ENCODE measurements around the gene NACAD.

DNA sequence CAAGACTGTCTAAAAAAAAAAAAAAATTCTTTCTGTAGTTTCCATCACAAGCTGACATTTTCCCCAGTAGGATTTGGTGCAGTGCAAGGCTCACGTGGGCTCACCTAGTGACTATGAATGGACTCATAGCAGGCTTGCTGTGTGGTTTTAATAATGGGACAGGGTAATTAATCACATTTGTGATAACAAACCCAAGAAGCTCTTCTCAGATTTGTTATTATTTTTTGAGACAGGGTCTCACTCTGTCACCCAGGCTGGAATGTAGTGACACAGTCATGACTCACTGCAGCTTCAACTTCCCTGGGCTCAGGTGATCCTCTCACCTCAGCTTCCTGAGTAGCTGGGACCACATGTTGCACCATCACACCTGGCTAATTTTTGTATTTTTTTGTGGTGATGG lies 40.0 kb downstream of the NACAD start:
- TF ChIP-seq POLR2A (IDR thresholded peaks at IDR 0.05) (no peak), CTCF (IDR thresholded peaks at IDR 0.05) (no peak)

All from Peyer's patch (tissue), 4 donors.